ENCODE results near the gene PLCL2.

PLCL2 gene

GRCh38 chr3:17038900-17039553, 154.3 kb downstream of the PLCL2 start:
- Histone ChIP-seq H3K36me3 (replicated peaks; ENCODE audit: low read depth, low read length) (no peaks in the 10 kb centered on the region), H3K27me3 (ENCODE audit: low read depth, low read length) (no peaks in the 10 kb centered on the region), H3K4me3 (ENCODE audit: low read length) (no peak overlapping the region), H3K4me1 (ENCODE audit: low read length) (no peaks in the 10 kb centered on the region), H3K9ac (ENCODE audit: low read length) (no peak overlapping the region), H3K27ac (ENCODE audit: low read length) (no peak overlapping the region), H3K4me2 (ENCODE audit: low read length) (no peak overlapping the region), H2AFZ (ENCODE audit: low read depth, low read length) (no peak overlapping the region), H4K20me1 (ENCODE audit: insufficient read depth, low read length) (no peaks in the 10 kb centered on the region), H3K9me3 (ENCODE audit: insufficient read depth, low read length) (no peaks in the 10 kb centered on the region), H3K79me2 (ENCODE audit: low read length) (no peaks in the 10 kb centered on the region)
- TF ChIP-seq CTCF (IDR thresholded peaks at IDR 0.05; ENCODE audit: low read depth, low read length) (no peak), EZH2phosphoT487 (IDR thresholded peaks at IDR 0.05; ENCODE audit: low read depth) (no peak)

- Histone ChIP-seq H3K9ac (ENCODE audit: low read length) (no peak overlapping the region), H3K4me1 (ENCODE audit: low read length) (no peaks in the 10 kb centered on the region), H2AFZ (ENCODE audit: low read depth, low read length) (no peak overlapping the region), H3K27ac (ENCODE audit: low read length) (no peak overlapping the region), H3K36me3 (replicated peaks; ENCODE audit: low read depth, low read length) (no peaks in the 10 kb centered on the region), H4K20me1 (ENCODE audit: insufficient read depth, low read length) (no peaks in the 10 kb centered on the region), H3K27me3 (ENCODE audit: low read depth, low read length) (no peaks in the 10 kb centered on the region), H3K4me3 (ENCODE audit: low read length) (no peak overlapping the region), H3K4me2 (ENCODE audit: low read length) (no peak overlapping the region), H3K79me2 (ENCODE audit: low read length) (no peaks in the 10 kb centered on the region), H3K9me3 (ENCODE audit: insufficient read depth, low read length) (no peaks in the 10 kb centered on the region)
- TF ChIP-seq EZH2phosphoT487 (IDR thresholded peaks at IDR 0.05; ENCODE audit: low read depth) (no peak), CTCF (IDR thresholded peaks at IDR 0.05; ENCODE audit: low read depth, low read length) (no peak)
Observed at GRCh38 chr3:17039594-17039993, 154.8 kb downstream of the PLCL2 start.

GRCh38 chr3:17040322-17040989, 155.7 kb downstream of the PLCL2 start:
- Histone ChIP-seq H4K20me1 (ENCODE audit: insufficient read depth, low read length) (no peaks in the 10 kb centered on the region), H3K9me3 (ENCODE audit: insufficient read depth, low read length) (no peaks in the 10 kb centered on the region), H2AFZ (ENCODE audit: low read depth, low read length) (no peak overlapping the region), H3K9ac (ENCODE audit: low read length) (no peak overlapping the region), H3K36me3 (replicated peaks; ENCODE audit: low read depth, low read length) (no peaks in the 10 kb centered on the region), H3K27me3 (ENCODE audit: low read depth, low read length) (no peaks in the 10 kb centered on the region), H3K27ac (ENCODE audit: low read length) (no peak overlapping the region), H3K4me2 (ENCODE audit: low read length) (no peak overlapping the region), H3K4me1 (ENCODE audit: low read length) (peaks cover 2% of the 10 kb centered on the region; the same call in 1 of the 2 replicates), H3K79me2 (ENCODE audit: low read length) (no peaks in the 10 kb centered on the region), H3K4me3 (ENCODE audit: low read length) (no peak overlapping the region)
- TF ChIP-seq EZH2phosphoT487 (IDR thresholded peaks at IDR 0.05; ENCODE audit: low read depth), result no peak
- TF ChIP-seq CTCF (IDR thresholded peaks at IDR 0.05; ENCODE audit: low read depth, low read length), result no peak

GRCh38 chr3:17040990-17041377, 156.2 kb downstream of the PLCL2 start:
- Histone ChIP-seq H3K4me1 (ENCODE audit: low read length) (peaks cover 7% of the 10 kb centered on the region; the same call in 1 of the 2 replicates), H3K4me2 (ENCODE audit: low read length) (no peak overlapping the region), H3K4me3 (ENCODE audit: low read length) (no peak overlapping the region), H3K9me3 (ENCODE audit: insufficient read depth, low read length) (no peaks in the 10 kb centered on the region), H3K79me2 (ENCODE audit: low read length) (no peaks in the 10 kb centered on the region), H3K36me3 (replicated peaks; ENCODE audit: low read depth, low read length) (no peaks in the 10 kb centered on the region), H3K27me3 (ENCODE audit: low read depth, low read length) (no peaks in the 10 kb centered on the region), H3K9ac (ENCODE audit: low read length) (no peak overlapping the region), H4K20me1 (ENCODE audit: insufficient read depth, low read length) (no peaks in the 10 kb centered on the region), H2AFZ (ENCODE audit: low read depth, low read length) (no peak overlapping the region), H3K27ac (ENCODE audit: low read length) (no peak overlapping the region)
- TF ChIP-seq CTCF (IDR thresholded peaks at IDR 0.05; ENCODE audit: low read depth, low read length) (no peak), EZH2phosphoT487 (IDR thresholded peaks at IDR 0.05; ENCODE audit: low read depth) (no peak)
